HG02885 (cell line): ENCODE data around the gene ATE1.

ENCODE experiments used
- ATAC-seq: cut with Tn5 transposase; IDR thresholded peaks from one replicate; pipeline ENCODE4 v1.9.1; 2021; ENCODE audit warnings: mild to moderate bottlenecking; ENCODE audit not compliant: unreplicated experiment, poor library complexity

ATE1 gene

GRCh38 chr10:121753726-121754476, 173.9 kb downstream of the ATE1 start:
- peak; percentile 88 for ATAC-seq

- no peak for ATAC-seq
These were observed 176.6 kb downstream of the ATE1 start for GRCh38 chr10:121751191-121751760.

GRCh38 chr10:121747163-121747775, 180.6 kb downstream of the ATE1 start:
- ATAC-seq, result no peak

- ATAC-seq, result no peak
These were observed 186.5 kb downstream of the ATE1 start for GRCh38 chr10:121741248-121741792.

GRCh38 chr10:121740069-121740468, 187.8 kb downstream of the ATE1 start:
- ATAC-seq, result no peak

GRCh38 chr10:121739114-121739513, 188.7 kb downstream of the ATE1 start:
- no peak for ATAC-seq

- no peak for ATAC-seq
These were observed 191.3 kb downstream of the ATE1 start for GRCh38 chr10:121736315-121737130.

- ATAC-seq, result no peak
These were observed 192.6 kb downstream of the ATE1 start for GRCh38 chr10:121735263-121735662.

- ATAC-seq, result no peak
These were observed 193.2 kb downstream of the ATE1 start for GRCh38 chr10:121734589-121735045.

- no peak for ATAC-seq
These were observed 195.0 kb downstream of the ATE1 start for GRCh38 chr10:121732656-121733445.

GRCh38 chr10:121732172-121732571, 195.7 kb downstream of the ATE1 start:
- ATAC-seq, result no peak

GRCh38 chr10:121724282-121724681, 203.5 kb downstream of the ATE1 start:
- ATAC-seq, result no peak

- ATAC-seq, result no peak
These were observed 205.2 kb downstream of the ATE1 start for GRCh38 chr10:121722665-121723064.

GRCh38 chr10:121721257-121721656, 206.6 kb downstream of the ATE1 start:
- ATAC-seq, result no peak

GRCh38 chr10:121715969-121716368, 211.9 kb downstream of the ATE1 start:
- ATAC-seq, result no peak

GRCh38 chr10:121715076-121715475, 212.8 kb downstream of the ATE1 start:
- no peak for ATAC-seq

- no peak for ATAC-seq
These were observed 214.3 kb downstream of the ATE1 start for GRCh38 chr10:121713486-121713885.

GRCh38 chr10:121710971-121711370, 216.9 kb downstream of the ATE1 start:
- ATAC-seq, result no peak

- ATAC-seq, result no peak
These were observed 217.6 kb downstream of the ATE1 start for GRCh38 chr10:121710207-121710606.

GRCh38 chr10:121709675-121710073, 218.2 kb downstream of the ATE1 start:
- no peak for ATAC-seq
